AG20443 (cell line): Measurements from ENCODE around the gene LARGE2.
A peak's percentile ranks its signal among the peaks of the same experiment; 100 is the strongest.

ENCODE experiments used
- DNase-seq: peaks from one replicate; pipeline ENCODE4 v3.0.0; 2012; ENCODE audit warnings: low spot score, mixed read lengths

LARGE2 gene

GRCh38 chr11:45930031-45930794 is 7.8 kb downstream of the LARGE2 start:
- no peak for DNase-seq

DNA sequence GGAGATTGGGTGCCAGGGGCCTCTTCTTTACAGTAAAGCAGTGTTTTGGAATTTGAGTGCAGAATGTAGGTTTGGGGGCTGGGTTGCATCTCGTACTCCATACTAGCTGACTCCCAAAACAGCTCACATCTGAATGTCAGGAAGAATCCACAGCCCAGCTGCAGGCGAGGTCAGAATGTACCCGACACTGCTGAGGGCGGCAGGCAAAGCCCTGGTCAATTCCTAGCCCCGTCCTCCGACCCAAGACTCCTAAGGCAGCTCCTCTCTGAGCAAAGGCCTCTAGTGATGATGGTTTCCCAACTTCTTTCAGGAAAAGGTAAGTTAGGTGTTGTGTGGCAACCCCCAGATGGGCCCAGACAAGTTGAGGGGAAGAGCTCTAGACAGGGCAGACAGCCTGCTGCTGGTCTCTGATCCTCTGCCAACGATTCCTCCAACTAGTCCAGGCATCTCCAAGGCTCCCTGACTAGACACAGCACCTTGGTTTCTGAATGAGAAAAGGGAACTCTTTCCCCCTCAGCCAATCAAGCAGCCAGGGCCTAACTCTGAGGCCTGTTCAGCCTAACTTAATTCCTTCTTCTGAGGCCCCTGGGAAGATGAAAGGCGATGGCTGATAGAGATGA is 8.6 kb downstream of the LARGE2 start:
- DNase-seq: no peak

DNA sequence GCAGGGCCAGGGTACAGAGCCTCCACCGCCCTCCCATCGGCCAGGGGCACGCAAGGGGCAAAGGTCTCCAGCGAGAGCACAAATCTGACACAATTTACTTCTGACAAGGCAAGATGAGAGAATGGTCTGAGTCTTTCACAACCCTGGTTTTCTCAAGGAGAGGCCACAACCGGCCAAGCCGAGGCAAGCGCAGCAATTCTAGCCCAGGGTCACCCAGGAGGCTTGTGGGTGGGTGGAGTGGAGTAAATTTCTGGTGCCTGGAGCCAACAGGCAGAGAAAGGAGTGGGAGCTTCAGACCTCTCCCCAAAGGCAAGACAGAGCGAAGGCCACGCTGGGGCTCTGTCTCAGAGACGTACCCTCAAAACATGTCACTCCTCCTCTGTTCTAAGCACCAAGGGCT is 9.3 kb downstream of the LARGE2 start:
- no peak for DNase-seq

DNA sequence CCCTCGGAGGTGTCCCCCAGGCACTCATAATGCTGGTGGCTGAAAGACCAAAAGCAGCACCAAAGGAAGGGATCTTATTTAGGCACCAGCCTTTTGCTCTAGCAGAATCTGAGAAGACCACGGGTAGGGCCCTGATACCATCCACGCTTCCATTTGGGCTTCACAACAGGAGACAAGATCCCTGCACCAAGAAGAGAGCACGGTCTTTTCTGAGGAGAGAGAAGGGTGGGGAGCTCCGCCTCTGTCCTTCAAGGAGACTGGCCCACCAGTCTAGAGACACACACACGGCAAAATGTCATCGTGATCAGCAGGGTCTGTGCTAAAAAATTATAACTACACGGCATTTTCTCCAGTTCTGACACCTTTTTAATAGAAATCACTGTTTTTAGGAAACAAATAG is 9.8 kb downstream of the LARGE2 start:
- no peak for DNase-seq

DNA sequence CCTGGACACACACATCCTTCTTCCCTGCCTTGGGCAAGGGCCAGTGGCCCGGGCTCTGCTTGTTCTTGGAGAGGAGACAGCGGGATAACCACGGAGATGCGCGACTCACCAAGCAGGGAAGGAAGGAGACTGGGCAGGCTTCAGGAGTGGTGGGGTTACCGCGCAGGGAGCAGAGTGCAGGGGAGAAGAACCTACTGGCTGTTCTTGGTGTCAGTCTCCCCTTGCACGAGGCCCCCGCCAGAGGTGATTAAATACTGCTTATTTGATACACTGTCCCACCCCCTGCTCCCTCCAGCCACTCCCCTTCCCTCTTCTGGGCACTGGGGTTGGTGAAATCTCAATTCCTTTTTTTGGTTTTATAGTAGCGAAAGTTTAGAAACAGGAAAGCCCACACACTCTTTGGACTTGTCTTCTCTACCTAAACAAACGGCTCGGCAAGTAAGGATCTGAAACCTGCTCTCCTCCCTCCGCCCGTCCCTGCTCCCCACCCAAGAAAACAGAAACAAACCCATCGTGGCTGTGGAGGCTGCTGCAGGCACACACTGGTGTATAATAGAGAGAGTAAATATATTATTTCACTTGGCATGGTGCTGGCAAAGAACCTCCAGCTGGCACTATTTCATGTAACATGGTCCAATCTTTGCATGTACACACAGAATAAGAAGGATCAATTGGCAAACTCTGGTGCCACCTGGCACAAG is 10.8 kb downstream of the LARGE2 start:
- no peak for DNase-seq

DNA sequence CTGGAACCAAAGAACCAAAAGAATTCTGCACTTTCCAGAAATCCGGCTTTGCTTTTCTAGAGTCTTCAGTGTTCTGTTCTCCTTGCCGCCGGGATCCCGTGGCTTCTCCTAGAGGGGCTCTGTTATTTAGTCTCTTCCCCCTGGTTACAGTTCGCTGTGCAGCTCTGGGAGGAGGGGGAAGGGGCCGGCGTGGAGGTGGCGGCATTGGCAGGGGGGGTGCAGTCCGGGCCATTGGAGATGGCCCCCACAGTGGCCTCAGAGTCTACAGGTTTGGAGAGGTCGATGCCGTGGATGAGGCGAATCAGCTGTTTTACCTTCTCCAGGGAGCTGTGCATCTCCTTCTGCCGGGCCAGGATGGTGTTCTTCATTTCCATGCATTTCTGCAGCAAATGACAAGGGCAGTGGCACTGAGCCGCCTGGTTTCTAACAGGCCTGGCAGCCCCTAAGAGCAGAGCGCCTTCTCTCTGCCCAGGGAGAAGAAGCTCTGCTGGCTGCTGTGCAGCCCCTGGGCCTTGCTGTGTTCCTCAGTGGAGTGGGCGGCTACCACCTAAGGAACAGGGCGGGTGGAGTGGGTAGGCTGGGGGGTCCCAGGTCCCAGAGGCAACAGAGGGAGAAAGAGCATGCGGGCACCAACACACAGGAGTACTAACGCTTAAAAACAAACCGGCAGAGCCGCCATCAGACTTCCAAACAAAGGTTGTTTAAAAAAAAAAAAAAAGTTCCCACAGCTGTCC is 11.6 kb downstream of the LARGE2 start:
- DNase-seq: no peak

GRCh38 chr11:45934580-45935318 is 12.3 kb downstream of the LARGE2 start:
- no peak for DNase-seq

DNA sequence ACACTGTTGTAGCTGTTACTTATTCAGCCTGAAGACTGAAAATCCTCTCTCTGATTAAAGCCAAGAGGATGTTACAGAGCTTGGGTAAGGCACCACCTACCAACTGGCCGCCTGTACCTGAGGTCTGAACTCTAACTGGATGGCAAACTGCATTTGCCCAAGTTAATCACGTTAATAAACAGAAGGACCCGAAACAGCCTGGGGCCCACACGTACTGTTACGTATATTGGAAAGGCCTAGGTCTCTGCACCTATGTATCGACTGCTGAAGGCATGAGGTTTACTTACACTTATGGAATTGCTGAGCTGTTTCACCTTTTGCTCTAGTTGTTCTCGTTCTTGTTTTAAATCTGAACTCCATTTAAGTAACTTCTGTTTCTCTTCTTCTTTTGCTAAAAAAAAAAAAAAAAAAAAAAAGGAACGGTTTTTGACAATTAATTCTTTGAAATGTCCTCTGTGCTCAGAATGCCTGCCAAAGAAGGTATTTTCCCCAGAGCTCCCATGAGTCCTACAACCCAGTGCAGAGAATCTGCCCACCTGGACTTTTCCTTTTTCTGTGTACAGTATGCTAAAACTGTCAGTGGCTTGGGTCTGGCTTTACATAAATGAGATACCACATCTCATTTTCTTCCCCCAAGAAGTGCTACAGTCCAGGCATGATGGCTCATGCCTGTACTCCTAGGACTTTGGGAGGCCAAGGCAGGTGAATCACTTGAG is 13.1 kb downstream of the LARGE2 start:
- DNase-seq: no peak

DNA sequence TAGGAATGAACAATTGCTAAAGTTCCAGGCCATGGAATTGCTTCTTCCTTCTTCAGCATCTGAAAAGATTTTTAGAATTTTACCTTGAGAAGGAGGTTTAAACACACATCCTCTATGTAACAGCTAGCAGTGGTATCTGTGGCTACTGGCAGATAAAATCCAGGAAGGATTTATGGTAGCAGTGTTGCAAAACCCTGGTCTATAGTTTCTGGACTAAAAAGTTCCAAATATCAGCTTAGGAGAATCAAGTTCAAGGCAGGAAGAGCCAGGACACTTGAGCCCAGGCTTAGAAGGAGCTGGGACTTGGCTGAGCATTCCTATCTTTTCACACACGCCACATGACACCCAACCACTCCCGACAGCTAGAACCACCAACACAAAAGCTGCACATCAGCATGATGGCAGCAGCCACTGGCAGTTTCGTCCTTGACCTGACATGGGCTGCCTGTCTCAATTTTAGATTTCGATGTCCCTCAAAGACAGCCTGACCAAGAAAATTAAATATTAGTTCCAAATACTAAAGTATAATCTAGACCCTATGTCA is 14.1 kb downstream of the LARGE2 start:
- no peak for DNase-seq

DNA sequence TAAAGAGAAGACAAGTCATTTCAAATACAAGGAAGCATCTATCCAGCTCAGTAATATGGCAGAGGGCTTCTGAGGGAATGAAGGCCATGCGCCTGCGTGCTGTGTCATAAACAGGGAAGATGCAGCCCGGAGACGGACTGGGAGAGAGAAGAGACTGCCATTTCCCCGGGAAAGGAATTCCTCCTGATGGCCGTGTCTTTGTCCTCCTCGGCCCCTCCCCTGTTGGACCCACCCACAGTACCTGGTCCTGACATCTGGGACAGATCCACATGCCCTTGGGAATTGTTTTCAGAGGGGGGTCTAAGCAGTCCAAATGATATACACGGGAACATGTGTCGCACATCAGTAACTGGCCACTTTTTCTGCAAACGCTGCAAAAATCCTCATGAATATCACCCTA is 15.5 kb downstream of the LARGE2 start:
- no peak for DNase-seq

DNA sequence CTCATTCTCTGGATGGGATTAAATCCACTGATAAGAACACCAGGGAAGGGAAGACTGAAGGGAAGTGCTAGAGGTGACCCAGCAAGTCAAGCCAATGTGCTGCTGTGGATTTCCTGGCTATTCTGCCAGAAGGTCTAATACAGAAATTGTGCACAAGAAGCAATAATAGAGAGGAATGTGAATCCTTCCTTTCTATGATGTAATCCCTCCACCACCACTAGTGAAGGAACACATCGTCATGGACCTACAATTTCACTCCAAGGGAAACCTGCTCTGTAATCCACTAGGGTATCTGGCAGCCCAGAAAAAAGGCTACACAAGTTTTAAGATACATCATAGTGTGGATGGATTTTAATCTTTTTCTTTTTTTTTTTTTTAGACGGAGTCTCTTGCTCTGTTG is 17.4 kb downstream of the LARGE2 start:
- DNase-seq: peak; percentile 39

GRCh38 chr11:45941285-45941684 is 18.8 kb downstream of the LARGE2 start:
- DNase-seq: no peak

- DNase-seq: no peak
Measured at GRCh38 chr11:45942381-45942780, 19.9 kb downstream of the LARGE2 start.

DNA sequence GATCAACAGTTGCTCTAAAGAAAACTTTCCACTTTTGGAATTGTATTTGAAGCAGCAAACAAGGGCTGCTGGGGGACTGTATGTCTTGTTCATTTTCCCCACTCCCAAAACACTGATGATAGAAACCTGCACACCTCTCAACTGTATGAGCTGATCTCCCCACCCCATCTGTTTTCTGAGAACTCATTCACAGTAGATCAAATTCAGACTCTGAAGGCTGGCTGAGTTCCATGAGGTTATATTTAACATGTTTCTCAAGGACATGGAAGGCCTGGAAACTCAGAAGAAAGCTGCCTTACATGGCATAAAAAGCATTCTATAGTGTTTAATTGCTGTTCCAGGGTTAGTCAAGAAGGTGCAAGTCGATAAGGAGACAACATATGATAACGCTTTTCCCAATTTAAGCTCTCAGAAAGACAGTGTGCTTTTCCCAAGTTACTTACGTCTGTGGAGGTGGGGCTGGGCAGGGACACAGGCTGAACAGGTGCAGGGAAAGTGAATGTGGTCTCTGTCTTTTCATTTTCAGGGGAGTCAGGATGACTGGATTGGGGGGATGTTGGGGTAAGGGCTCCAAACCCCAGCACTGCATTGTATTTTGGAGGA is 23.0 kb downstream of the LARGE2 start:
- no peak for DNase-seq

DNA sequence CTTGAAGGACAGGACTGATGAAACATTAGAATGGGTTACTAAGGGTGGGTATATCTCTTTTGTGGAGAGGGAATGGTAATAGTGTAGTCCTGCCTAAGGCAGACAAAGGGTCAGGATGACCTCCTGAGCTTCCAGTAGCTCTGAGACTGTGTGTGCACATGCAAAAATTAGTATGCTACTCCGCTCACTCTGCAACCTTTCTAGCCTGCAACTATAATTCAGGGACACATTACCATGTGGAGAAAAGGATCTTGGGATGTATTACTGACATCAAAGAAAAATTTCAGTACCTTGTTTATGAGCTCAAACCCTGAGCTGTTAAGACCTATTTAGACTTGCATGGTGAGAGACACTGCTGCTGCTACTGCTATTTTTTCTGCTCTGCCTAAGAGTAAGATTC is 25.4 kb downstream of the LARGE2 start:
- no peak for DNase-seq

GRCh38 chr11:45948356-45948755 is 25.9 kb downstream of the LARGE2 start:
- DNase-seq: no peak

DNA sequence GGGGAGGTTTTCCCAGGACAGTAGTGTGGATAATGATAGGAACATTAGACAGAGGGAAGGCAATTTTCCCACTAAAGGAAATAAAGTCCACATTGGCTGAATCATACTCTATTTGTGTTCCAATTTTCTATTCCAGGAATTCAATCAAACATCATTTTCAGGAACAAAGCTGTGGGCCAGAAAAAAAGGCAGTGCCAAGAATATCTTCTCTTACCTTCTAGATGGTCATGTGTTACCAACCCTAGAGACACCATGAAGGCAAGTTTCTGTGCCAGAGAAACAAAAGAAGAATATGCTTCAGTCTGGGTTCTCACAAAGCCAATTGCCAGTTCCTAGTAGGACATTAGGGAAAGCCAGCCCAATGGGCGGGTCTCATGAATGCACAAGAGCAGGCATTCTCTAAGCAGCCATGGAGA is 27.5 kb downstream of the LARGE2 start:
- peak; percentile 20 for DNase-seq

- peak; percentile 18 for DNase-seq
Measured at GRCh38 chr11:45959851-45960250, 37.4 kb downstream of the LARGE2 start.

- peak; percentile 16 for DNase-seq
Measured at GRCh38 chr11:45960387-45961095, 38.1 kb downstream of the LARGE2 start.

GRCh38 chr11:45961751-45962240 is 39.3 kb downstream of the LARGE2 start:
- no peak for DNase-seq
